GM06990 (cell line): Measurements from ENCODE around the gene DENND10.

ENCODE experiments used
- DNase-seq: peaks from one replicate; pipeline ENCODE4 v3.0.0-alpha.2; 2011; ENCODE audit not compliant: insufficient read length; ENCODE audit errors: extremely low read depth
- H3K27me3 ChIP-seq: replicated peaks from 2 replicates; pipeline ENCODE4 v1.6.0; 2011; ENCODE audit warnings: low read length; ENCODE audit not compliant: control insufficient read depth, insufficient read depth
- H3K36me3 ChIP-seq: 2 replicates; pipeline ENCODE4 v1.5.1; 2011; ENCODE audit warnings: low read length; ENCODE audit not compliant: control insufficient read depth, insufficient read depth
- H3K4me3 ChIP-seq: replicated peaks from 2 replicates; pipeline ENCODE4 v1.5.1; 2011; ENCODE audit warnings: low read depth, mild to moderate bottlenecking, control low read depth, low read length
- TF ChIP-seq, protein P1 (sequence below): IDR thresholded peaks from 2 replicates; pipeline ENCODE4 v1.5.1; 2011; ENCODE audit warnings: low read length, control low read depth, mild to moderate bottlenecking, inconsistent platforms; ENCODE audit not compliant: insufficient read depth, poor library complexity, severe bottlenecking

The DENND10 gene

GRCh38 chr10:119120413-119120867 lies 16.5 kb downstream of the DENND10 start:
- no peaks in the 10 kb centered on the region for H3K27me3 ChIP-seq
- H3K36me3 ChIP-seq, result no peaks in the 10 kb centered on the region; the same call in none of the 2 replicates
- DNase-seq, result peak; percentile 68
- TF ChIP-seq, protein P1, sequence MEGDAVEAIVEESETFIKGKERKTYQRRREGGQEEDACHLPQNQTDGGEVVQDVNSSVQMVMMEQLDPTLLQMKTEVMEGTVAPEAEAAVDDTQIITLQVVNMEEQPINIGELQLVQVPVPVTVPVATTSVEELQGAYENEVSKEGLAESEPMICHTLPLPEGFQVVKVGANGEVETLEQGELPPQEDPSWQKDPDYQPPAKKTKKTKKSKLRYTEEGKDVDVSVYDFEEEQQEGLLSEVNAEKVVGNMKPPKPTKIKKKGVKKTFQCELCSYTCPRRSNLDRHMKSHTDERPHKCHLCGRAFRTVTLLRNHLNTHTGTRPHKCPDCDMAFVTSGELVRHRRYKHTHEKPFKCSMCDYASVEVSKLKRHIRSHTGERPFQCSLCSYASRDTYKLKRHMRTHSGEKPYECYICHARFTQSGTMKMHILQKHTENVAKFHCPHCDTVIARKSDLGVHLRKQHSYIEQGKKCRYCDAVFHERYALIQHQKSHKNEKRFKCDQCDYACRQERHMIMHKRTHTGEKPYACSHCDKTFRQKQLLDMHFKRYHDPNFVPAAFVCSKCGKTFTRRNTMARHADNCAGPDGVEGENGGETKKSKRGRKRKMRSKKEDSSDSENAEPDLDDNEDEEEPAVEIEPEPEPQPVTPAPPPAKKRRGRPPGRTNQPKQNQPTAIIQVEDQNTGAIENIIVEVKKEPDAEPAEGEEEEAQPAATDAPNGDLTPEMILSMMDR, result no peak
- H3K4me3 ChIP-seq, result no peak overlapping the region

GRCh38 chr10:119120875-119121274 lies 17.0 kb downstream of the DENND10 start:
- DNase-seq, result no peak
- Histone ChIP-seq H3K36me3 (no peaks in the 10 kb centered on the region; the same call in none of the 2 replicates), H3K4me3 (no peak overlapping the region), H3K27me3 (no peaks in the 10 kb centered on the region)
- TF ChIP-seq, protein P1, result no peak

DNA sequence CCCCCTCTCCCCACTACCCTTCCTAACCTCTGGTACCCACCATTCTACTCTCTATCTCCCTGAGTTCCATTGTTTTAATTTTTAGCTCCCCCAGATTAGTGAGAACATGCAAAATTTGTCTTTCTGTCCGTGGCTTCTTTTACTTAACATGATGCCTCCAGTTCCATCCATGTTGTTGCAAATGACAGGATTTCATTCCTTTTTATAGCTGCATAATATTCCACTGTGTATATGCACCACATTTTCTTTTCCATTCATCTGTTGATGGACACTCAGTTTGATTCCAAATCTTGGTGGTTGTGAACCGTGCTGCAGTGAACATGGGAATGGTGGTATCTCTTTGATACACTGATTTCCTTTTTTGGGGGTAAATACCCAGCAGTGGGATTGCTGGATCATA lies 22.0 kb downstream of the DENND10 start:
- Histone ChIP-seq H3K27me3 (no peaks in the 10 kb centered on the region), H3K36me3 (no peaks in the 10 kb centered on the region; the same call in none of the 2 replicates), H3K4me3 (no peak overlapping the region)
- no peak for DNase-seq
- TF ChIP-seq, protein P1, result no peak

DNA sequence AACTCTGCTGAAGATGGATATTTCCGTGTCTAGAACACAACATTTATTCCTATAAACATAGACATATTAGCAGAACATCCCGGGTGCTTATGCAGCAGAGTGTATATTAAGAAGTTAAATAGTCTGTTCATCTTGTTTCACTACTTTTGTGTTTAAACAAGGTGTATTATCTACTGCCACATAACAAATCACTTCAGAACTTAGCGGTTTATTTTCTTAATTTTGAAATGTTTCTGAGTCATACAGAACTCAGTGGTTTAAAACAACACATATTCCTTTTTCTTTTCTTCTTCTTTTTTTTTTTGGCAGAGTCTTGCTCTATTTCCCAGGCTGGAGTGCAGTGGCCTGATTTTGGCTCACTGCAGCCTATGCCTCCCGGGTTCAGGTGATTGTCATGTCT lies 25.8 kb downstream of the DENND10 start:
- TF ChIP-seq, protein P1, result no peak
- Histone ChIP-seq H3K36me3 (peaks cover 8% of the 10 kb centered on the region), H3K27me3 (no peaks in the 10 kb centered on the region), H3K4me3 (no peak overlapping the region)
- DNase-seq, result no peak

- H3K27me3 ChIP-seq, result no peaks in the 10 kb centered on the region
- TF ChIP-seq, protein P1, result no peak
- H3K4me3 ChIP-seq, result peak overlapping the region; percentile 30
- DNase-seq, result peak; percentile 46
- H3K36me3 ChIP-seq, result peaks cover 8% of the 10 kb centered on the region
Measured at GRCh38 chr10:119131512-119132240, 27.8 kb downstream of the DENND10 start.
